Nephron progenitor cell (in vitro differentiated cells): ENCODE data around the gene GPHN.

ENCODE experiments used
- DNase-seq: peaks from one replicate; pipeline ENCODE4 v3.0.0; 2021
- H3K27ac Mint-ChIP-seq: 2 replicates; pipeline ENCODE4 v1.8.0; 2021; ENCODE audit warnings: mild to moderate bottlenecking, moderate library complexity, mixed read lengths
- H3K27me3 Mint-ChIP-seq: 2 replicates; pipeline ENCODE4 v1.8.0; 2021; ENCODE audit warnings: mild to moderate bottlenecking, low read depth, mixed read lengths; ENCODE audit not compliant: poor library complexity
- H3K36me3 Mint-ChIP-seq: 2 replicates; pipeline ENCODE4 v1.8.0; 2021; ENCODE audit warnings: low read depth, mixed read lengths
- H3K4me1 Mint-ChIP-seq: 2 replicates; pipeline ENCODE4 v1.8.0; 2021; ENCODE audit warnings: mixed read lengths
- H3K4me3 Mint-ChIP-seq: 2 replicates; pipeline ENCODE4 v1.8.0; 2021; ENCODE audit warnings: mild to moderate bottlenecking, moderate library complexity, mixed read lengths
- H3K9me3 Mint-ChIP-seq: 2 replicates; pipeline ENCODE4 v1.8.0; 2021; ENCODE audit warnings: mild to moderate bottlenecking, moderate library complexity, mixed read lengths
- TF ChIP-seq, protein P1 (sequence below): fragments of 200-600 bp; sonication (generic); IDR thresholded peaks from 2 replicates; pipeline ENCODE4 v1.5.0; 2021; ENCODE audit warnings: antibody characterized with exemption

The GPHN gene

DNA sequence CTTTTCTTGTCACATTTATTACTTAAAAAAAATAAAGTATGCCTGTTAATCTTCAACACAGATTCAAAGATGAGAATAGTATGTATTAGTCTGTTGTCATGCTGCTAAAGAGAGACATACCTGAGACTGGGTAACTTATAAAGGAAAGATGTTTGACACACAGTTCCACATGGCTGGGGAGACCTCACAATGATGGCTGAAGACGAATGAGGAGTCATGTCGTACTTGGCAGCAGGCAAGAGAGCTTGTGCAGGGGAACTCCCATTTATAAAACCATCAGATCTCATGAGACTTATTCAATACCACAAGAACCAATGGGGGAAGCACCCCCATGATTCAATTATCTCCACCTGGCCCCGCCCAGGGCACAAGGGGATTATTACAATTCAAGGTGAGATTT is 345.4 kb downstream of the GPHN start:
- Mint-ChIP-seq H3K27me3 (no peaks in the 10 kb centered on the region), H3K9me3 (no peaks in the 10 kb centered on the region), H3K4me3 (no peak overlapping the region), H3K27ac (no peak overlapping the region), H3K4me1 (no peaks in the 10 kb centered on the region), H3K36me3 (no peaks in the 10 kb centered on the region)
- no peak for DNase-seq
- TF ChIP-seq, protein P1, sequence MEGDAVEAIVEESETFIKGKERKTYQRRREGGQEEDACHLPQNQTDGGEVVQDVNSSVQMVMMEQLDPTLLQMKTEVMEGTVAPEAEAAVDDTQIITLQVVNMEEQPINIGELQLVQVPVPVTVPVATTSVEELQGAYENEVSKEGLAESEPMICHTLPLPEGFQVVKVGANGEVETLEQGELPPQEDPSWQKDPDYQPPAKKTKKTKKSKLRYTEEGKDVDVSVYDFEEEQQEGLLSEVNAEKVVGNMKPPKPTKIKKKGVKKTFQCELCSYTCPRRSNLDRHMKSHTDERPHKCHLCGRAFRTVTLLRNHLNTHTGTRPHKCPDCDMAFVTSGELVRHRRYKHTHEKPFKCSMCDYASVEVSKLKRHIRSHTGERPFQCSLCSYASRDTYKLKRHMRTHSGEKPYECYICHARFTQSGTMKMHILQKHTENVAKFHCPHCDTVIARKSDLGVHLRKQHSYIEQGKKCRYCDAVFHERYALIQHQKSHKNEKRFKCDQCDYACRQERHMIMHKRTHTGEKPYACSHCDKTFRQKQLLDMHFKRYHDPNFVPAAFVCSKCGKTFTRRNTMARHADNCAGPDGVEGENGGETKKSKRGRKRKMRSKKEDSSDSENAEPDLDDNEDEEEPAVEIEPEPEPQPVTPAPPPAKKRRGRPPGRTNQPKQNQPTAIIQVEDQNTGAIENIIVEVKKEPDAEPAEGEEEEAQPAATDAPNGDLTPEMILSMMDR: no peak

DNA sequence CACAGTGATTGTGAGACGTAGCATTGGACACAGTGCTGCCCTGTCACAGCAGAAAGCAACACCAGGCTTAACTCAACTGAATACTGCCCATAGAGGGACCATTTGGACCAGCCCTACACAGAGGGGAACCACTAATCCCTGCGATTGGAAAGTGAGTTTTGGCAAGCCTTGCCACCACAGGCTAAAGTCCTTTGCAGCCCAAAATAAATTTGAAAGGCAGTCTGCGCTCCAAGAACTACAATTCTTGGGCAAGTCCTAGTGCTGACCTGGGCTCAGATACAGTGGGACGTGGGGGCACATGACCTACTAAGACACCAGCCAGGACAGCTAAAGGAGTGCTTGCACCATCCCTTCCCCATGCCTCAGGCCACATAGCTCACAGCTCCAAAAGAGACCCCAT is 349.9 kb downstream of the GPHN start:
- Mint-ChIP-seq H3K27ac (no peak overlapping the region), H3K27me3 (peaks cover 5% of the 10 kb centered on the region), H3K9me3 (peaks cover 35% of the 10 kb centered on the region), H3K4me1 (no peaks in the 10 kb centered on the region), H3K36me3 (peaks cover 10% of the 10 kb centered on the region), H3K4me3 (no peak overlapping the region)
- DNase-seq: no peak
- TF ChIP-seq, protein P1: no peak

DNA sequence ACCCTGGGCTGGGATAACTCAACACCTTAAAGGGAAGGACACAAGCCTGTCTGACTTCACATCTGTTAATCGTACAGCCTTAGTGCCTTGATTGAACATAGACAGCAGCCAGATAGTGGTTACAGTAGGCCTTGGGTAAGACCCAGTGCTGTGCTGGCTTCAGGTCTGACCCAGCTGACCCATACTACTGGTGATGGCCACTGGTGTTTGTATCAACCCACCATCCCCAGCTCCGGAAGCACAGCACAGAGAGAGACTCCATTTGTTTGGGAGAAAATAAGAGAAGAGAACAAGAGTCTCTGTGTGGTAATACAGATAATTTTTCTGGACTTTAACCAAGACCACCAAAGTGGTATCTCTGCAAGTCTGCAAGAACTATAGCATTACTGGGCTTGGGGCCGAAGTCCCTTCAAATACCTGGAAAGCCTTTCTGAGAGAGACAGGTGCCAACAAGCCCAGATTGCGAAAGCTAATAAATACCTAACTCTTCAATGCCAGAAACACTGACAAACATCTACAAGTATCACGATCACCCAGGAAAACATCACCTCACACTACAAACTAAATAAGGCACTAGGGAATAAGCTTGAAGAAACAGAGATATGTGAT is 351.2 kb downstream of the GPHN start:
- peaks cover 42% of the 10 kb centered on the region for H3K9me3 Mint-ChIP-seq
- DNase-seq: no peak
- no peaks in the 10 kb centered on the region for H3K4me1 Mint-ChIP-seq
- TF ChIP-seq, protein P1: no peak
- peaks cover 10% of the 10 kb centered on the region for H3K36me3 Mint-ChIP-seq
- H3K27ac Mint-ChIP-seq: no peak overlapping the region
- H3K27me3 Mint-ChIP-seq: peaks cover 9% of the 10 kb centered on the region
- H3K4me3 Mint-ChIP-seq: no peak overlapping the region

DNA sequence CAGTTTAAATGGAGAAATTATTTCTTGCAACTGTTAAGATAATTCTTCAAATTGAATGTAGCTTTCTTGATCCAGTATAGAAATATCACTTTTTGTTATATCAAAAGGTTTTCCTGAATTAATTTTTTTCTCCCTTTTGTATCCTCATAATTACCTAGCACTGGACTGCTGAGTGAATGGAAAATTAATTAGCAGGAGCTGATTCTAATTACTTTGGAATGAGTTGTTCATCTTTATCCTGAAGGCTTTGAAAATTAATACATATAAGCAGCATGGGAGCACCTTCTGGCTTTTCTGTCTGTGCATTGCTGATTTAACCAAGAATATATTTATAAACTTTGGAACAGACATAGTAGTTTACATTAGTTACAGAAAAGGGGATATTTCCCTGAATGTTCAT is 373.6 kb downstream of the GPHN start:
- Mint-ChIP-seq H3K4me1 (no peaks in the 10 kb centered on the region), H3K27me3 (peaks cover 3% of the 10 kb centered on the region), H3K4me3 (no peak overlapping the region), H3K27ac (no peak overlapping the region), H3K9me3 (peaks cover 17% of the 10 kb centered on the region), H3K36me3 (peaks cover 7% of the 10 kb centered on the region)
- TF ChIP-seq, protein P1: no peak
- no peak for DNase-seq

DNA sequence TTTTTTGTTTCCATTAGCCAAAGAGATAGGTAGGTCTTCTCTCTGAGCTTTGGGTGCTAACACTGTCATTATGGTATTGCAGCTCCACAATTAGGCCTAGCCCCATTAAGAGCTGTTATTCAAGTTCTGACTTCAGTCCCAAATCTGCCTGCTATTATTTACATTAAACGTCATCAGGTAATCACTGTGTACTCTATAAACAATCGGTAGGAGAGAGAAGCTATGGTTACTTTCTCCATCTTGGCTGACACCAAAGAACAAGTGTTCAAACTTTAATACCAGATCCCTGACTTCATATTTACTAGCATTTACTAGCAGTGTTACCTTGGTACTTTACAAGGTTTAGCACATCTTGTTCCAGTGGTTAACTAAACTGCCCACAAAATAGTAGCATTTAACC is 376.2 kb downstream of the GPHN start:
- Mint-ChIP-seq H3K27ac (no peak overlapping the region), H3K36me3 (peaks cover 15% of the 10 kb centered on the region), H3K4me1 (no peaks in the 10 kb centered on the region), H3K27me3 (no peaks in the 10 kb centered on the region), H3K4me3 (no peak overlapping the region), H3K9me3 (peaks cover 10% of the 10 kb centered on the region)
- TF ChIP-seq, protein P1: no peak
- no peak for DNase-seq

DNA sequence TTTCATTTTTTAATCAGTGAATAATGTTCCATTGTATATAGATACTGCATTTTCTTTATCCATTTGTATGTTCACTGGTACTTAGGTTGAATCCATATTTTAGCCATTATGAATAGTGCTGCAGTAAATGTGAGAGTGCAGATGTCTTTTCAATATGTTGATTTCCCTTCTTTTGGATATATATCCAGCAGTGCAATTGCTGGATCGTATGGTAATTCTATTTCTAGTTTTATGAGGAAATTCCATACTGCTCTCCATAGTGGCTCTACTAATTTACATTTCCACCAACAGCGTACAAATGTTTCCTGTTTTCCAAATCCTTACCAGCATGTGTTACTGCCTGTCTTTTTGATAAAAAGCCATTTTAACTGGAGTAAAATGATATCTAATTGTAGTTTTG is 392.8 kb downstream of the GPHN start:
- DNase-seq: no peak
- H3K36me3 Mint-ChIP-seq: peaks cover 12% of the 10 kb centered on the region
- H3K4me1 Mint-ChIP-seq: no peaks in the 10 kb centered on the region
- TF ChIP-seq, protein P1: no peak
- no peak overlapping the region for H3K4me3 Mint-ChIP-seq
- H3K27me3 Mint-ChIP-seq: no peaks in the 10 kb centered on the region
- H3K27ac Mint-ChIP-seq: no peak overlapping the region
- H3K9me3 Mint-ChIP-seq: peaks cover 29% of the 10 kb centered on the region
